HEK293 (cell line): Measurements from ENCODE around the gene FBXO3.

Experiments
- CTCF ChIA-PET: fragments of 350-600 bp; formaldehyde crosslinking; extraction: SDS; loops from one replicate; lab custom pipeline; 2021; ENCODE audit warnings: antibody characterized with exemption; lab: Yijun Ruan, JAX
- POLR2A ChIA-PET: fragments of 300-600 bp; formaldehyde crosslinking; extraction: SDS; loops from one replicate; lab custom pipeline; 2020; ENCODE audit warnings: antibody characterized with exemption, inconsistent platforms; lab: Yijun Ruan, JAX
- H3K27ac ChIP-seq: fragments of 200-500 bp; sonication (Bioruptor generic); 2 replicates; pipeline ENCODE4 v1.5.1; 2014; ENCODE audit warnings: low read depth, low read length, control low read depth, inconsistent platforms; ENCODE audit errors: extremely low read depth
- H3K36me3 ChIP-seq, 2 experiments: fragments of 200-500 bp in 1 of 2; sonication (Bioruptor generic) in 1 of 2; 1 replicate in 1 of 2; 2 replicates in 1 of 2; pipeline ENCODE4 v1.5.1; 2014 to 2017; ENCODE audit warnings: inconsistent platforms in 2 of 2, low read length in 2 of 2; ENCODE audit not compliant: control insufficient read depth in 2 of 2, insufficient read depth in 1 of 2
- H3K4me1 ChIP-seq: fragments of 200-500 bp; sonication (Bioruptor generic); 2 replicates; pipeline ENCODE4 v1.5.1; 2014; ENCODE audit warnings: mild to moderate bottlenecking, low read length, inconsistent platforms; ENCODE audit not compliant: control insufficient read depth, insufficient read depth
- H3K4me3 ChIP-seq: 2 replicates; pipeline ENCODE4 v1.5.1; 2011; ENCODE audit warnings: low read depth, mild to moderate bottlenecking, control low read depth, low read length, moderate library complexity
- H3K9me3 ChIP-seq: fragments of 200-500 bp; sonication (Bioruptor generic); 2 replicates; pipeline ENCODE4 v1.5.1; 2014; ENCODE audit warnings: low read depth, low read length, inconsistent platforms; ENCODE audit not compliant: control insufficient read depth, insufficient read depth
- KLF1 ChIP-seq: fragments of 450-650 bp; formaldehyde crosslinking; IDR thresholded peaks from 2 replicates; pipeline ENCODE4 v1.5.1; 2016; ENCODE audit warnings: missing biosample characterization, missing genetic modification characterization
- KLF16 ChIP-seq: fragments of 450-650 bp; formaldehyde crosslinking; IDR thresholded peaks from 2 replicates; pipeline ENCODE4 v1.5.1; 2017; ENCODE audit warnings: missing biosample characterization, missing genetic modification characterization
- SP7 ChIP-seq: fragments of 450-650 bp; formaldehyde crosslinking; IDR thresholded peaks from 2 replicates; pipeline ENCODE4 v1.5.1; 2016; ENCODE audit warnings: missing biosample characterization, missing genetic modification characterization
- ZFHX2 ChIP-seq: fragments of 450-650 bp; formaldehyde crosslinking; conservative IDR thresholded peaks from 2 replicates; pipeline ENCODE4 v1.5.1; 2016; ENCODE audit warnings: missing biosample characterization, missing genetic modification characterization
- ZNF112 ChIP-seq: fragments of 450-650 bp; formaldehyde crosslinking; IDR thresholded peaks from 2 replicates; pipeline ENCODE4 v1.5.0; 2017; ENCODE audit warnings: missing biosample characterization, missing genetic modification characterization
- ZNF114 ChIP-seq: fragments of 450-650 bp; formaldehyde crosslinking; IDR thresholded peaks from 2 replicates; pipeline ENCODE4 v1.5.0; 2017; ENCODE audit warnings: missing biosample characterization, missing genetic modification characterization
- ZNF155 ChIP-seq: fragments of 450-650 bp; formaldehyde crosslinking; IDR thresholded peaks from 2 replicates; pipeline ENCODE4 v1.5.1; 2016; ENCODE audit warnings: missing biosample characterization, missing genetic modification characterization
- ZNF157 ChIP-seq: fragments of 450-650 bp; formaldehyde crosslinking; IDR thresholded peaks from 2 replicates; pipeline ENCODE4 v1.5.1; 2016; ENCODE audit warnings: missing biosample characterization, missing genetic modification characterization
- ZNF169 ChIP-seq: fragments of 450-650 bp; formaldehyde crosslinking; IDR thresholded peaks from 2 replicates; pipeline ENCODE4 v1.5.1; 2016; ENCODE audit warnings: missing biosample characterization, missing genetic modification characterization
- ZNF2 ChIP-seq: fragments of 450-650 bp; formaldehyde crosslinking; IDR thresholded peaks from 2 replicates; pipeline ENCODE4 v1.5.1; 2016; ENCODE audit warnings: missing biosample characterization, missing genetic modification characterization
- ZNF214 ChIP-seq: fragments of 450-650 bp; formaldehyde crosslinking; IDR thresholded peaks from 2 replicates; pipeline ENCODE4 v1.5.1; 2017; ENCODE audit warnings: missing biosample characterization, mild to moderate bottlenecking, missing genetic modification characterization, borderline replicate concordance
- ZNF223 ChIP-seq: fragments of 450-650 bp; formaldehyde crosslinking; IDR thresholded peaks from 2 replicates; pipeline ENCODE4 v1.5.1; 2016; ENCODE audit warnings: missing biosample characterization, missing genetic modification characterization
- ZNF354C ChIP-seq: fragments of 450-650 bp; formaldehyde crosslinking; IDR thresholded peaks from 2 replicates; pipeline ENCODE4 v1.5.1; 2016; ENCODE audit warnings: missing biosample characterization, missing genetic modification characterization, low read depth, borderline replicate concordance
- ZNF433 ChIP-seq: fragments of 450-650 bp; formaldehyde crosslinking; IDR thresholded peaks from 2 replicates; pipeline ENCODE4 v1.5.1; 2016; ENCODE audit warnings: missing biosample characterization, missing genetic modification characterization, low read depth
- ZNF501 ChIP-seq: fragments of 450-650 bp; formaldehyde crosslinking; IDR thresholded peaks from 2 replicates; pipeline ENCODE4 v1.5.1; 2016; ENCODE audit warnings: missing biosample characterization, missing genetic modification characterization
- ZNF514 ChIP-seq: fragments of 450-650 bp; formaldehyde crosslinking; IDR thresholded peaks from 2 replicates; pipeline ENCODE4 v1.5.1; 2016; ENCODE audit warnings: missing biosample characterization, missing genetic modification characterization
- ZNF530 ChIP-seq: fragments of 450-650 bp; formaldehyde crosslinking; IDR thresholded peaks from 2 replicates; pipeline ENCODE4 v1.5.1; 2016; ENCODE audit warnings: low read depth, missing biosample characterization, missing genetic modification characterization
- ZNF561 ChIP-seq: fragments of 450-650 bp; IDR thresholded peaks from 2 replicates; pipeline ENCODE4 v1.5.1; 2018; ENCODE audit warnings: missing biosample characterization, missing genetic modification characterization, borderline replicate concordance
- ZNF610 ChIP-seq: fragments of 450-650 bp; formaldehyde crosslinking; IDR thresholded peaks from 2 replicates; pipeline ENCODE4 v1.5.1; 2016; ENCODE audit warnings: missing biosample characterization, missing genetic modification characterization, borderline replicate concordance
- ZNF654 ChIP-seq: fragments of 450-650 bp; formaldehyde crosslinking; IDR thresholded peaks from 2 replicates; pipeline ENCODE4 v1.5.1; 2016; ENCODE audit warnings: low read depth, missing biosample characterization, missing genetic modification characterization
- ZNF664 ChIP-seq: fragments of 450-650 bp; formaldehyde crosslinking; IDR thresholded peaks from 2 replicates; pipeline ENCODE4 v1.5.1; 2016; ENCODE audit warnings: missing biosample characterization, missing genetic modification characterization
- ZNF837 ChIP-seq: fragments of 450-650 bp; formaldehyde crosslinking; IDR thresholded peaks from 2 replicates; pipeline ENCODE4 v1.5.1; 2016; ENCODE audit warnings: missing biosample characterization, missing genetic modification characterization
- TF ChIP-seq, protein P1 (sequence below): fragments of 450-650 bp; formaldehyde crosslinking; IDR thresholded peaks from 2 replicates; pipeline ENCODE4 v1.5.1; 2017; ENCODE audit warnings: missing biosample characterization, missing genetic modification characterization
- TF ChIP-seq, protein P2 (sequence below): fragments of 450-650 bp; formaldehyde crosslinking; IDR thresholded peaks from 2 replicates; pipeline ENCODE4 v1.5.1; 2016; ENCODE audit warnings: missing biosample characterization, missing genetic modification characterization
- TF ChIP-seq, protein P3 (sequence below): fragments of 450-650 bp; IDR thresholded peaks from 2 replicates; pipeline ENCODE4 v1.5.1; 2018; ENCODE audit warnings: missing biosample characterization, missing genetic modification characterization
- TF ChIP-seq, protein P4 (sequence below): fragments of 450-650 bp; formaldehyde crosslinking; IDR thresholded peaks from 2 replicates; pipeline ENCODE4 v1.5.1; 2016; ENCODE audit warnings: missing biosample characterization, missing genetic modification characterization
- TF ChIP-seq, protein P5 (sequence below): fragments of 450-650 bp; formaldehyde crosslinking; IDR thresholded peaks from 2 replicates; pipeline ENCODE4 v1.5.1; 2016; ENCODE audit warnings: missing biosample characterization, missing genetic modification characterization

The FBXO3 gene

DNA sequence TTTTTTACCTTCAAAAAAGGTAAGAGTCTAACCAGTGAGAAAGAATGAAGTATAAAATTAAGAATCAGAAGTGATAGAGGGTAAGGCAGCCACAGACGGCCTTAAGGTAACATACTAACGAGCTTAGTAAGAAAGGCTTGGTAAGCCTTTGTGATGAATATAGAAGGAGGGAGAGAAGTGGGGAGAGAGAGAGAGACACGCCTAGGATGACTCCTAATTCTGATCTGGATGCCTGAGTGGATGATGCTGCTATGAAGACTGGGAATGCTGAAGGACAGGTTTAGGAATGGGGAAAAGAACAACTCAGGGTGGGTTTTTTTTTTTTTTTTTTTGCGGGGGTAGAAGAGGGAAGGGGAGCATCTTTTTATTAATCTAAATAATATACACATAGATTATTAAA is 4.8 kb downstream of the FBXO3 start:
- CTCF ChIA-PET = interaction anchor here (1.1 to 1.3 kb wide), 2 partner anchors 16 to 27 kb away, joined by 3 read pairs; no protein-coding TSS in a partner anchor
- POLR2A ChIA-PET = interaction anchor here (0.7 kb wide), 1 partner anchor 10 kb away, joined by 7 read pairs; no protein-coding TSS in a partner anchor

DNA sequence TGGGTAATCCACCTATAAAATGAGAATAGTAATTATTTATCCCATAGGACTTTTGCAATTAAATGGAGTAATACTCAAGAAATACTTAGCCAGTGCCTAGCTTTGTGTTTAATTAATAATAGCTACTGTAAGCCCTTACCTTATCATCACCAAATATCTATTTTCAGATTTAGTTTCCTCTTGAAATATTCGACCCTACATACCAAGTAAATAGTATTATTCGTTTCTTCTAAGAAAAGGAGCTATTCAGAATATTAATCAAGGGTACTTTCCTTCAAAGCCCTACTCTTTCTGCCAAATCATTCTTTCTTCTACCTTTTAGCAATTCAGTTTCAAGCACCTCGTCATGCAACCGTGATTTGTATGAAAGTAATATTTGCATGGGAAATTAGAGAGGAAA is 6.7 kb downstream of the FBXO3 start:
- Histone ChIP-seq H3K9me3 (no peaks in the 10 kb centered on the region), H3K27ac (no peak overlapping the region), H3K36me3 (peaks cover 3 to 70% of the 10 kb centered on the region in 2 experiments), H3K4me3 (no peak overlapping the region), H3K4me1 (no peaks in the 10 kb centered on the region; the same call in 1 of the 2 replicates)
- ChIA-PET POLR2A (no interaction called here), CTCF (no interaction called here)
- TF ChIP-seq ZNF501 (tag by site-specific recombination) (no peak), ZNF2 (tag by site-specific recombination) (no peak), KLF1 (tag by site-specific recombination) (no peak), SP7 (tag by site-specific recombination) (no peak), ZNF530 (tag by site-specific recombination) (no peak), ZNF155 (tag by site-specific recombination) (no peak), ZNF214 (tag by site-specific recombination) (no peak), ZNF514 (tag by site-specific recombination) (no peak), KLF16 (tag by site-specific recombination) (no peak), ZNF561 (tag by site-specific recombination) (no peak)
- TF ChIP-seq, protein P1, sequence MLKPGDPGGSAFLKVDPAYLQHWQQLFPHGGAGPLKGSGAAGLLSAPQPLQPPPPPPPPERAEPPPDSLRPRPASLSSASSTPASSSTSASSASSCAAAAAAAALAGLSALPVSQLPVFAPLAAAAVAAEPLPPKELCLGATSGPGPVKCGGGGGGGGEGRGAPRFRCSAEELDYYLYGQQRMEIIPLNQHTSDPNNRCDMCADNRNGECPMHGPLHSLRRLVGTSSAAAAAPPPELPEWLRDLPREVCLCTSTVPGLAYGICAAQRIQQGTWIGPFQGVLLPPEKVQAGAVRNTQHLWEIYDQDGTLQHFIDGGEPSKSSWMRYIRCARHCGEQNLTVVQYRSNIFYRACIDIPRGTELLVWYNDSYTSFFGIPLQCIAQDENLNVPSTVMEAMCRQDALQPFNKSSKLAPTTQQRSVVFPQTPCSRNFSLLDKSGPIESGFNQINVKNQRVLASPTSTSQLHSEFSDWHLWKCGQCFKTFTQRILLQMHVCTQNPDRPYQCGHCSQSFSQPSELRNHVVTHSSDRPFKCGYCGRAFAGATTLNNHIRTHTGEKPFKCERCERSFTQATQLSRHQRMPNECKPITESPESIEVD (tag by site-specific recombination) = no peak
- TF ChIP-seq, protein P2, sequence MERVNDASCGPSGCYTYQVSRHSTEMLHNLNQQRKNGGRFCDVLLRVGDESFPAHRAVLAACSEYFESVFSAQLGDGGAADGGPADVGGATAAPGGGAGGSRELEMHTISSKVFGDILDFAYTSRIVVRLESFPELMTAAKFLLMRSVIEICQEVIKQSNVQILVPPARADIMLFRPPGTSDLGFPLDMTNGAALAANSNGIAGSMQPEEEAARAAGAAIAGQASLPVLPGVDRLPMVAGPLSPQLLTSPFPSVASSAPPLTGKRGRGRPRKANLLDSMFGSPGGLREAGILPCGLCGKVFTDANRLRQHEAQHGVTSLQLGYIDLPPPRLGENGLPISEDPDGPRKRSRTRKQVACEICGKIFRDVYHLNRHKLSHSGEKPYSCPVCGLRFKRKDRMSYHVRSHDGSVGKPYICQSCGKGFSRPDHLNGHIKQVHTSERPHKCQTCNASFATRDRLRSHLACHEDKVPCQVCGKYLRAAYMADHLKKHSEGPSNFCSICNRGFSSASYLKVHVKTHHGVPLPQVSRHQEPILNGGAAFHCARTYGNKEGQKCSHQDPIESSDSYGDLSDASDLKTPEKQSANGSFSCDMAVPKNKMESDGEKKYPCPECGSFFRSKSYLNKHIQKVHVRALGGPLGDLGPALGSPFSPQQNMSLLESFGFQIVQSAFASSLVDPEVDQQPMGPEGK (tag by site-specific recombination) = no peak
- TF ChIP-seq, protein P3, sequence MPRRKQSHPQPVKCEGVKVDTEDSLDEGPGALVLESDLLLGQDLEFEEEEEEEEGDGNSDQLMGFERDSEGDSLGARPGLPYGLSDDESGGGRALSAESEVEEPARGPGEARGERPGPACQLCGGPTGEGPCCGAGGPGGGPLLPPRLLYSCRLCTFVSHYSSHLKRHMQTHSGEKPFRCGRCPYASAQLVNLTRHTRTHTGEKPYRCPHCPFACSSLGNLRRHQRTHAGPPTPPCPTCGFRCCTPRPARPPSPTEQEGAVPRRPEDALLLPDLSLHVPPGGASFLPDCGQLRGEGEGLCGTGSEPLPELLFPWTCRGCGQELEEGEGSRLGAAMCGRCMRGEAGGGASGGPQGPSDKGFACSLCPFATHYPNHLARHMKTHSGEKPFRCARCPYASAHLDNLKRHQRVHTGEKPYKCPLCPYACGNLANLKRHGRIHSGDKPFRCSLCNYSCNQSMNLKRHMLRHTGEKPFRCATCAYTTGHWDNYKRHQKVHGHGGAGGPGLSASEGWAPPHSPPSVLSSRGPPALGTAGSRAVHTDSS (tag by site-specific recombination) = no peak

More for the DNA sequence above, 4.8 kb downstream of the FBXO3 start:
- no peak overlapping the region for H3K4me3 ChIP-seq
- TF ChIP-seq ZNF433 (no peak), ZNF610 (tag by site-specific recombination) (no peak), ZNF169 (no peak), ZNF112 (tag by site-specific recombination) (no peak), ZNF114 (tag by site-specific recombination) (no peak), ZFHX2 (no peak), ZNF223 (tag by site-specific recombination) (no peak), ZNF157 (no peak), ZNF664 (tag by site-specific recombination) (no peak), ZNF354C (tag by site-specific recombination) (no peak), ZNF837 (tag by site-specific recombination) (no peak), ZNF654 (no peak)
- TF ChIP-seq, protein P1 (tag by site-specific recombination) = no peak
- TF ChIP-seq, protein P4, sequence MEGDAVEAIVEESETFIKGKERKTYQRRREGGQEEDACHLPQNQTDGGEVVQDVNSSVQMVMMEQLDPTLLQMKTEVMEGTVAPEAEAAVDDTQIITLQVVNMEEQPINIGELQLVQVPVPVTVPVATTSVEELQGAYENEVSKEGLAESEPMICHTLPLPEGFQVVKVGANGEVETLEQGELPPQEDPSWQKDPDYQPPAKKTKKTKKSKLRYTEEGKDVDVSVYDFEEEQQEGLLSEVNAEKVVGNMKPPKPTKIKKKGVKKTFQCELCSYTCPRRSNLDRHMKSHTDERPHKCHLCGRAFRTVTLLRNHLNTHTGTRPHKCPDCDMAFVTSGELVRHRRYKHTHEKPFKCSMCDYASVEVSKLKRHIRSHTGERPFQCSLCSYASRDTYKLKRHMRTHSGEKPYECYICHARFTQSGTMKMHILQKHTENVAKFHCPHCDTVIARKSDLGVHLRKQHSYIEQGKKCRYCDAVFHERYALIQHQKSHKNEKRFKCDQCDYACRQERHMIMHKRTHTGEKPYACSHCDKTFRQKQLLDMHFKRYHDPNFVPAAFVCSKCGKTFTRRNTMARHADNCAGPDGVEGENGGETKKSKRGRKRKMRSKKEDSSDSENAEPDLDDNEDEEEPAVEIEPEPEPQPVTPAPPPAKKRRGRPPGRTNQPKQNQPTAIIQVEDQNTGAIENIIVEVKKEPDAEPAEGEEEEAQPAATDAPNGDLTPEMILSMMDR (tag by site-specific recombination) = no peak
- TF ChIP-seq, protein P5, sequence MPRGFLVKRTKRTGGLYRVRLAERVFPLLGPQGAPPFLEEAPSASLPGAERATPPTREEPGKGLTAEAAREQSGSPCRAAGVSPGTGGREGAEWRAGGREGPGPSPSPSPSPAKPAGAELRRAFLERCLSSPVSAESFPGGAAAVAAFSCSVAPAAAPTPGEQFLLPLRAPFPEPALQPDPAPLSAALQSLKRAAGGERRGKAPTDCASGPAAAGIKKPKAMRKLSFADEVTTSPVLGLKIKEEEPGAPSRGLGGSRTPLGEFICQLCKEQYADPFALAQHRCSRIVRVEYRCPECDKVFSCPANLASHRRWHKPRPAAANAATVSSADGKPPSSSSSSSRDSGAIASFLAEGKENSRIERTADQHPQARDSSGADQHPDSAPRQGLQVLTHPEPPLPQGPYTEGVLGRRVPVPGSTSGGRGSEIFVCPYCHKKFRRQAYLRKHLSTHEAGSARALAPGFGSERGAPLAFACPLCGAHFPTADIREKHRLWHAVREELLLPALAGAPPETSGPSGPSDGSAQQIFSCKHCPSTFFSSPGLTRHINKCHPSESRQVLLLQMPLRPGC (tag by site-specific recombination) = no peak
- H3K27ac ChIP-seq = no peak overlapping the region
- peaks cover 3 to 54% of the 10 kb centered on the region in 2 experiments for H3K36me3 ChIP-seq
- H3K9me3 ChIP-seq = no peaks in the 10 kb centered on the region
- no peaks in the 10 kb centered on the region; the same call in 1 of the 2 replicates for H3K4me1 ChIP-seq
